ENCODE data around the gene CARHSP1.

- no peak for TF ChIP-seq CTCF (conservative IDR thresholded peaks at IDR 0.05; ENCODE audit: low read depth, low read length)
- TF ChIP-seq CEBPB (IDR thresholded peaks at IDR 0.05; ENCODE audit: low read depth, low read length), result no peak
- TF ChIP-seq POLR2A (IDR thresholded peaks at IDR 0.05; ENCODE audit: low read depth, low read length), result no peak
- TF ChIP-seq SMC3 (IDR thresholded peaks at IDR 0.05; ENCODE audit: low read depth, low read length), result no peak
- TF ChIP-seq USF2 (IDR thresholded peaks at IDR 0.05; ENCODE audit: low read depth, low read length), result no peak
Measured at GRCh38 chr16:8916541-8917225, 47.9 kb upstream of the CARHSP1 start.
